WTC11 (cell line): ENCODE measurements around the gene ADGRV1. TPM values are rescaled to one million over a fixed set of nuclear protein-coding genes. Genes with fewer than 3 reads are reported as not detected.
A peak's percentile ranks its signal among the peaks of the same experiment; 100 is the strongest.

Experiments
- ATF1 ChIP-seq: sonication (generic); formaldehyde crosslinking; IDR thresholded peaks from 2 replicates; pipeline ENCODE4 v1.8.1; 2023; ENCODE audit warnings: mild to moderate bottlenecking, moderate library complexity, missing genetic modification reagents
- E2F1 ChIP-seq: sonication (generic); formaldehyde crosslinking; IDR thresholded peaks from 2 replicates; pipeline ENCODE4 v1.8.0; 2022; ENCODE audit warnings: mild to moderate bottlenecking, missing genetic modification reagents
- ESRRA ChIP-seq: sonication (generic); formaldehyde crosslinking; IDR thresholded peaks from 2 replicates; pipeline ENCODE4 v1.8.1; 2022; ENCODE audit warnings: mild to moderate bottlenecking, missing genetic modification reagents, borderline replicate concordance
- GTF2I ChIP-seq: fragments of 250-450 bp; sonication (Bioruptor Pico); conservative IDR thresholded peaks from 2 replicates; pipeline ENCODE4 v1.4.0; 2021; ENCODE audit warnings: mild to moderate bottlenecking
- HMGA2 ChIP-seq: fragments of 250-450 bp; sonication (Bioruptor Pico); IDR thresholded peaks from 2 replicates; pipeline ENCODE4 v1.4.0; 2021; ENCODE audit warnings: mild to moderate bottlenecking, moderate library complexity
- MXD4 ChIP-seq: fragments of 250-450 bp; sonication (Bioruptor Pico); IDR thresholded peaks from 2 replicates; pipeline ENCODE4 v1.8.0; 2021; ENCODE audit warnings: mild to moderate bottlenecking, moderate library complexity, borderline replicate concordance
- NFATC4 ChIP-seq: fragments of 250-450 bp; sonication (Bioruptor Pico); IDR thresholded peaks from 2 replicates; pipeline ENCODE4 v1.9.0; 2021; ENCODE audit warnings: mild to moderate bottlenecking
- NR2C2 ChIP-seq: sonication (generic); formaldehyde crosslinking; IDR thresholded peaks from 2 replicates; pipeline ENCODE4 v1.8.0; 2022; ENCODE audit warnings: mild to moderate bottlenecking, missing genetic modification reagents
- RORB ChIP-seq: fragments of 250-450 bp; sonication (Bioruptor Pico); IDR thresholded peaks from 2 replicates; pipeline ENCODE4 v1.9.0; 2021; ENCODE audit warnings: mild to moderate bottlenecking
- SMAD4 ChIP-seq: sonication (generic); formaldehyde crosslinking; IDR thresholded peaks from 2 replicates; pipeline ENCODE4 v1.8.0; 2022; ENCODE audit warnings: mild to moderate bottlenecking, missing genetic modification reagents
- SP1 ChIP-seq: sonication (generic); formaldehyde crosslinking; conservative IDR thresholded peaks from 2 replicates; pipeline ENCODE4 v1.8.1; 2022; ENCODE audit warnings: missing genetic modification reagents
- TEAD1 ChIP-seq: sonication (generic); formaldehyde crosslinking; IDR thresholded peaks from 2 replicates; pipeline ENCODE4 v1.8.0; 2022; ENCODE audit warnings: mild to moderate bottlenecking, missing genetic modification reagents
- USF1 ChIP-seq: sonication (generic); formaldehyde crosslinking; IDR thresholded peaks from 2 replicates; pipeline ENCODE4 v1.8.0; 2022; ENCODE audit warnings: mild to moderate bottlenecking, missing genetic modification reagents
- ZBTB21 ChIP-seq: sonication (generic); formaldehyde crosslinking; IDR thresholded peaks from 2 replicates; pipeline ENCODE4 v1.8.1; 2023; ENCODE audit warnings: mild to moderate bottlenecking, missing genetic modification reagents, borderline replicate concordance
- ZNF219 ChIP-seq: sonication (generic); formaldehyde crosslinking; IDR thresholded peaks from 2 replicates; pipeline ENCODE4 v1.8.0; 2023; ENCODE audit warnings: missing genetic modification reagents, mild to moderate bottlenecking, borderline replicate concordance
- ZNF232 ChIP-seq: sonication (generic); formaldehyde crosslinking; IDR thresholded peaks from 2 replicates; pipeline ENCODE4 v1.8.0; 2022; ENCODE audit warnings: mild to moderate bottlenecking, missing genetic modification reagents
- ZNF263 ChIP-seq: sonication (generic); formaldehyde crosslinking; IDR thresholded peaks from 2 replicates; pipeline ENCODE4 v1.8.1; 2022; ENCODE audit warnings: low read depth, mild to moderate bottlenecking, moderate library complexity, missing genetic modification reagents
- ZNF317 ChIP-seq: sonication (generic); formaldehyde crosslinking; IDR thresholded peaks from 2 replicates; pipeline ENCODE4 v1.8.1; 2023; ENCODE audit warnings: low read depth, mild to moderate bottlenecking, moderate library complexity, missing genetic modification reagents, borderline replicate concordance
- total RNA-seq: library from RNA; stranded (reverse); gene quantifications from 3 replicates; pipeline ENCODE4 v1.2.3, GENCODE V29; 2021
- TF ChIP-seq, protein P1 (sequence below): fragments of 250-450 bp; sonication (Bioruptor Pico); IDR thresholded peaks from 2 replicates; pipeline ENCODE4 v1.9.0; 2021; ENCODE audit warnings: moderate library complexity, mild to moderate bottlenecking, inconsistent platforms, borderline replicate concordance
- TF ChIP-seq, protein P2 (sequence below): sonication (generic); formaldehyde crosslinking; conservative IDR thresholded peaks from 2 replicates; pipeline ENCODE4 v1.8.1; 2022; ENCODE audit warnings: mild to moderate bottlenecking, missing genetic modification reagents
- TF ChIP-seq, protein P3 (sequence below): sonication (generic); formaldehyde crosslinking; IDR thresholded peaks from 2 replicates; pipeline ENCODE4 v1.8.1; 2023; ENCODE audit warnings: mild to moderate bottlenecking, missing genetic modification reagents, moderate library complexity
- TF ChIP-seq, protein P4 (sequence below): sonication (generic); formaldehyde crosslinking; IDR thresholded peaks from 2 replicates; pipeline ENCODE4 v1.8.1; 2022; ENCODE audit warnings: low read depth, mild to moderate bottlenecking, moderate library complexity, missing genetic modification reagents, borderline replicate concordance
- TF ChIP-seq, protein P5 (sequence below): sonication (generic); formaldehyde crosslinking; IDR thresholded peaks from 2 replicates; pipeline ENCODE4 v1.8.0; 2023; ENCODE audit warnings: missing genetic modification reagents

Gene ADGRV1
- total RNA-seq, 1 experiment from 2014 or later = 74.5 TPM

DNA sequence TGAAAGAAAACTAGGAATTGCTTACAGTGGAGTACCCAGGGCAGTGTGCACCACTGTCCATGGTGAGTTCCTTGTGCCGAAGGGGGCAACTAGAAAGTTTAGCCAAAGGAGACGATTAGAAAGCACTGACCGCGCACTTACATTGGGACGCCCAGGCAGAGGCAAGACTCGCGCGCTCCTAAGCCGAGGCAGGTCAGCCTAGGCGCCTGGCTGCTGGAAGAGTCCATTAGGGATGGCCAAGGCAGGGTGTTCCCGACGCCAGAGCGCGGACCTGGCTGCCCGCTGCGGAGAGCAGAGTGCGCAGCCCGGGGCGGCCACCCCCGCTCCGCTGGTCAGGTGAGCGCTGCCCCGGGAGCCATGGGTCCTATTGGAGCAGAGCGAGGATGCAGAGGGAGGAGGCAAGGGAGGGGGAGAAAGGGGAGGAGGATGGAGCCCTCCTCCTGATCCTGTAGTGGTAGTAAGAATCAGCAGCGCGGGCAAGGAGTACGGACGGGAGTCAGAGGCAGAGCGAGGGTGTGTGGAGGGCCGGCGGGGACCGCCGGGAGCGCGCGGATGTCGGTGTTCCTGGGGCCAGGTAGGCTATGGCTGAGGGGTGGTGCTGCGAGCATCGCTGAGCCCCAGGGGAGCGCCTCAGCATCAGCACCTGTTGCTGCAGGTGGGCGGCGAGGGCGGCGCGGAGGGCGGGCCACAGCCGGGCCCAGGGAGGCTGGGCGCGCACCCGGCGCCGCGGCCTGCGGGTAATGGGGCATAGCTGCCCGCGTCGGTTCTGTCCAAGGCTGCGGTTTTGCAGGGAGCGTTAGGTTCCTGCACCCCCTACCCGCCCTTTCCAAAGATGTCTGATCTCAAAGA is at the start of gene ADGRV1 (continued):
- TF ChIP-seq E2F1 (CRISPR knock-in tag) = peak; percentile 60; the same call in 1 of the 2 replicates
- no peak for TF ChIP-seq RORB (CRISPR knock-in tag)
- peak; percentile 78; the same call in 1 of the 2 replicates for TF ChIP-seq ZBTB21 (CRISPR knock-in tag)
- TF ChIP-seq MXD4 = no peak
- no peak for TF ChIP-seq SMAD4 (CRISPR knock-in tag)
- TF ChIP-seq USF1 (CRISPR knock-in tag) = no peak
- TF ChIP-seq, protein P1, sequence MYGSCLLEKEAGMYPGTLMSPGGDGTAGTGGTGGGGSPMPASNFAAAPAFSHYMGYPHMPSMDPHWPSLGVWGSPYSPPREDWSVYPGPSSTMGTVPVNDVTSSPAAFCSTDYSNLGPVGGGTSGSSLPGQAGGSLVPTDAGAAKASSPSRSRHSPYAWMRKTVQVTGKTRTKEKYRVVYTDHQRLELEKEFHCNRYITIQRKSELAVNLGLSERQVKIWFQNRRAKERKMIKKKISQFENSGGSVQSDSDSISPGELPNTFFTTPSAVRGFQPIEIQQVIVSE (CRISPR knock-in tag) = no peak
- TF ChIP-seq, protein P2, sequence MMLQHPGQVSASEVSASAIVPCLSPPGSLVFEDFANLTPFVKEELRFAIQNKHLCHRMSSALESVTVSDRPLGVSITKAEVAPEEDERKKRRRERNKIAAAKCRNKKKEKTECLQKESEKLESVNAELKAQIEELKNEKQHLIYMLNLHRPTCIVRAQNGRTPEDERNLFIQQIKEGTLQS (CRISPR knock-in tag) = no peak
- 0 out of 2 replicates have a peak, but pooled peaks have one; percentile 11 for TF ChIP-seq ZNF317 (CRISPR knock-in tag)
- TF ChIP-seq TEAD1 (CRISPR knock-in tag) = peak; percentile 88
- no peak for TF ChIP-seq HMGA2 (CRISPR knock-in tag)
- peak; percentile 92 for TF ChIP-seq SP1 (CRISPR knock-in tag)
- TF ChIP-seq ZNF263 = 0 out of 2 replicates have a peak, but pooled peaks have one; percentile 32
- no peak for TF ChIP-seq ATF1 (CRISPR knock-in tag)
- no peak for TF ChIP-seq ZNF219 (CRISPR knock-in tag)
- TF ChIP-seq NFATC4 (CRISPR knock-in tag) = no peak; the same call in 1 of the 2 replicates
- TF ChIP-seq, protein P3, sequence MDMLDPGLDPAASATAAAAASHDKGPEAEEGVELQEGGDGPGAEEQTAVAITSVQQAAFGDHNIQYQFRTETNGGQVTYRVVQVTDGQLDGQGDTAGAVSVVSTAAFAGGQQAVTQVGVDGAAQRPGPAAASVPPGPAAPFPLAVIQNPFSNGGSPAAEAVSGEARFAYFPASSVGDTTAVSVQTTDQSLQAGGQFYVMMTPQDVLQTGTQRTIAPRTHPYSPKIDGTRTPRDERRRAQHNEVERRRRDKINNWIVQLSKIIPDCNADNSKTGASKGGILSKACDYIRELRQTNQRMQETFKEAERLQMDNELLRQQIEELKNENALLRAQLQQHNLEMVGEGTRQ (CRISPR knock-in tag) = peak; percentile 74
- TF ChIP-seq, protein P4, sequence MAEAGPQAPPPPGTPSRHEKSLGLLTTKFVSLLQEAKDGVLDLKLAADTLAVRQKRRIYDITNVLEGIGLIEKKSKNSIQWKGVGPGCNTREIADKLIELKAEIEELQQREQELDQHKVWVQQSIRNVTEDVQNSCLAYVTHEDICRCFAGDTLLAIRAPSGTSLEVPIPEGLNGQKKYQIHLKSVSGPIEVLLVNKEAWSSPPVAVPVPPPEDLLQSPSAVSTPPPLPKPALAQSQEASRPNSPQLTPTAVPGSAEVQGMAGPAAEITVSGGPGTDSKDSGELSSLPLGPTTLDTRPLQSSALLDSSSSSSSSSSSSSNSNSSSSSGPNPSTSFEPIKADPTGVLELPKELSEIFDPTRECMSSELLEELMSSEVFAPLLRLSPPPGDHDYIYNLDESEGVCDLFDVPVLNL (CRISPR knock-in tag) = peak; percentile 35; the same call in 1 of the 2 replicates
- no peak for TF ChIP-seq NR2C2
- TF ChIP-seq, protein P5, sequence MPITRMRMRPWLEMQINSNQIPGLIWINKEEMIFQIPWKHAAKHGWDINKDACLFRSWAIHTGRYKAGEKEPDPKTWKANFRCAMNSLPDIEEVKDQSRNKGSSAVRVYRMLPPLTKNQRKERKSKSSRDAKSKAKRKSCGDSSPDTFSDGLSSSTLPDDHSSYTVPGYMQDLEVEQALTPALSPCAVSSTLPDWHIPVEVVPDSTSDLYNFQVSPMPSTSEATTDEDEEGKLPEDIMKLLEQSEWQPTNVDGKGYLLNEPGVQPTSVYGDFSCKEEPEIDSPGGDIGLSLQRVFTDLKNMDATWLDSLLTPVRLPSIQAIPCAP (CRISPR knock-in tag) = 0 out of 2 replicates have a peak, but pooled peaks have one; percentile 21
- TF ChIP-seq GTF2I (CRISPR knock-in tag) = no peak
- peak; percentile 53; the same call in 1 of the 2 replicates for TF ChIP-seq ESRRA (CRISPR knock-in tag)
- TF ChIP-seq ZNF232 (CRISPR knock-in tag) = peak; percentile 91; the same call in 1 of the 2 replicates
